ENCODE measurements around the gene BMP10.

Gene BMP10

DNA sequence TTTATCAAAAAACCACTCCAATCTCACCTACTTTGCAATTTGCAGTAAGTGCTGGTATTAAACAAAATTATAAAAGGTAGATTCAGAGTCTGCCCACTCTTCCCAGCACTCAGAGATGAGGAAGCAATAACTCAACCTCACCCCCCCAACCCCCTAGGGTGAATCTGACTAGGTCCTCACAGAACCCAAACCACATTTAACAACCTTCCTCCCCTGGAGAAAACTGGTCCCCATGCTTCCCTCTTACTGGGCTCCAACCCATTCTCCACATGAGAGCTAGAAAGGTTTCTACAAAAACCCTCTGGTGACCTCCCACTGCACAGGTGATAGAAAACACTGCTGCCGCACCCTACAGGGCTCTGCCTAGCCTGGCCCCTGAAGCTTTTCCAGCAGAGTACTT is 40.5 kb upstream of the BMP10 start:
- Histone ChIP-seq H3K4me2 (ENCODE audit: low read depth, low read length, poor library complexity, severe bottlenecking) (peak overlapping the region; percentile 36), H3K27me3 (ENCODE audit: insufficient read depth, low read length, poor library complexity, severe bottlenecking) (no peaks in the 10 kb centered on the region), H3K4me1 (ENCODE audit: insufficient read depth, low read length, poor library complexity, severe bottlenecking) (peaks cover 86% of the 10 kb centered on the region), H3K79me2 (ENCODE audit: insufficient read depth, low read length) (no peaks in the 10 kb centered on the region), H3F3A (ENCODE audit: low read depth) (peaks cover 4% of the 10 kb centered on the region; the same call in 1 of the 2 replicates), H3K9ac (ENCODE audit: low read depth, low read length, poor library complexity, severe bottlenecking) (peak overlapping the region; percentile 54), H3K9me3 (ENCODE audit: insufficient read depth, low read depth, low read length) (no peaks in the 10 kb centered on the region), H4K20me1 (ENCODE audit: insufficient read depth, low read length, poor library complexity, severe bottlenecking) (no peaks in the 10 kb centered on the region), H3K9me2 (replicated peaks; ENCODE audit: low read depth, low read length) (no peaks in the 10 kb centered on the region), H3K4me3 (ENCODE audit: low read length, poor library complexity, severe bottlenecking) (peak overlapping the region; percentile 13), H3K36me3 (ENCODE audit: insufficient read depth, low read length) (no peaks in the 10 kb centered on the region), H2AFZ (ENCODE audit: low read length) (no peak overlapping the region)
- no peak for TF ChIP-seq EZH2phosphoT487 (IDR thresholded peaks at IDR 0.05; ENCODE audit: borderline replicate concordance)
- no peak for TF ChIP-seq CTCF (conservative IDR thresholded peaks at IDR 0.05; ENCODE audit: low read length)

DNA sequence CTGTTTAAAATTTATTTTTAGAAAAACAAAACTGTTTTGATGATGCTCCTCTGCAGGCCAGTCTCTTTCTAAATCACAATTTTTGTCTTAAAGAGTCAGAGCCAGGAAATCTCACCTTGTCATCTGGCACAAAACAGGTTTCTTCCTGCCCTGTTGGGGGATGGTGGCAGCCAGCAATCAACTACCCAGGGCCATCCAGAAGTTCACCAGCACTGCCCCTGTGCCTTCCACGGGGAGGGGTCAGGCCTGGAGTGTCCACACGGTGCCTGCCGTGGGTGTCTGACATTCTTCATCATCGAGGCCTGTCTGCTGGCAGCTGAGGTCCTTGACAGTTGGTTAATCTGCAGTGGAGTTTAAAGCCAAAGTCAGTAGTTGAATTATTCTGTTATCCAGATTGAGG is 40.0 kb upstream of the BMP10 start:
- H3K9ac ChIP-seq (ENCODE audit: low read depth, low read length, poor library complexity, severe bottlenecking): peak overlapping the region; percentile 54
- H3F3A ChIP-seq (ENCODE audit: low read depth): peaks cover 4% of the 10 kb centered on the region; the same call in 1 of the 2 replicates
- no peaks in the 10 kb centered on the region for H3K27me3 ChIP-seq (ENCODE audit: insufficient read depth, low read length, poor library complexity, severe bottlenecking)
- no peak overlapping the region; the same call in 1 of the 2 replicates for H2AFZ ChIP-seq (ENCODE audit: low read length)
- TF ChIP-seq CTCF (conservative IDR thresholded peaks at IDR 0.05; ENCODE audit: low read length): no peak
- TF ChIP-seq EZH2phosphoT487 (IDR thresholded peaks at IDR 0.05; ENCODE audit: borderline replicate concordance): no peak
- no peaks in the 10 kb centered on the region for H3K9me3 ChIP-seq (ENCODE audit: insufficient read depth, low read depth, low read length)
- H3K4me1 ChIP-seq (ENCODE audit: insufficient read depth, low read length, poor library complexity, severe bottlenecking): peaks cover 88% of the 10 kb centered on the region
- H3K36me3 ChIP-seq (ENCODE audit: insufficient read depth, low read length): no peaks in the 10 kb centered on the region
- no peaks in the 10 kb centered on the region for H3K79me2 ChIP-seq (ENCODE audit: insufficient read depth, low read length)
- no peaks in the 10 kb centered on the region for H4K20me1 ChIP-seq (ENCODE audit: insufficient read depth, low read length, poor library complexity, severe bottlenecking)
- H3K9me2 ChIP-seq (replicated peaks; ENCODE audit: low read depth, low read length): no peaks in the 10 kb centered on the region
- peak overlapping the region; percentile 13 for H3K4me3 ChIP-seq (ENCODE audit: low read length, poor library complexity, severe bottlenecking)
- H3K4me2 ChIP-seq (ENCODE audit: low read depth, low read length, poor library complexity, severe bottlenecking): peak overlapping the region; percentile 36

DNA sequence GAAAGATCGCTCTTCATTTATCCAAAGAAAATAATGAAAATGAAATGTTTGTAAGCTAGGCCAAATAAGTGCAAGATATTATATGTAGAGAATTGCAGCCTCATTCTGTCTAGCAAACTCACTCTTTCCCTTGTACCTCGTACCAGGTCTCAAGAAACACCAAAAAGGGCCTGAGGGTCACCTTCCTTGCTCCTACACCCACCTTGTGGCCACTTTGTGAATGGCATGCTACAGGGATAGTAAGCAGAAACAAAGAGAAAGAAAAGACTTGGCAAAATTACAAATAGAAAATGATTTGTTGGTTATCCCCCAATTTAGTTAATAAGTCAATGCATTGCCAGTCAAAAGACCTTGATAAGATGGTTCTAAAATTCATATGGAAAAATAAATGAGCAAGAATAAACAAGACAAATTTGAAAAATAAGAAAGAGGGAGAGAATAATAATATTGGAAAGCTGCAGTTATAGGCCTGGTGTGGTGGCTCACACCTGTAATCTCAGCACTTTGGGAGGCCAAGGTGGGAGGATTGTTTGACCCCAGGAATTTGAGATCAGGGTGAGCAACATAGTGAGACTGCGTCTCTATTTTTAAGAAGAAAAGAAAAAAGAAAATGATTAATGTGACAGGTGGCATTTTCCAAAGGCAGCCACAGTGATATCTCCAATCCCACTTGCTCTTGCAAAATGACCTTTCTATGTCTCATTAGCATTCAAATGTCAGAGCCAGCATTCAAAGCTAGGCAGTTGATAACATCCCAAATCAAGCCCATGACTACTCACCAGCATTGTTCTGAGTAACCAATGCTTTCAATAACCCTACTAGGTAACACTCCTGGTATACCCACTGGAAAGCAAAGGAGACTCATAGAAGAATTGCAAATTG is 38.8 kb upstream of the BMP10 start:
- TF ChIP-seq CTCF (conservative IDR thresholded peaks at IDR 0.05; ENCODE audit: low read length) (peak; percentile 92), EZH2phosphoT487 (IDR thresholded peaks at IDR 0.05; ENCODE audit: borderline replicate concordance) (no peak)
- H3K4me3 ChIP-seq (ENCODE audit: low read length, poor library complexity, severe bottlenecking): no peak overlapping the region
- H4K20me1 ChIP-seq (ENCODE audit: insufficient read depth, low read length, poor library complexity, severe bottlenecking): no peaks in the 10 kb centered on the region
- H3K27me3 ChIP-seq (ENCODE audit: insufficient read depth, low read length, poor library complexity, severe bottlenecking): no peaks in the 10 kb centered on the region
- no peak overlapping the region for H3K9ac ChIP-seq (ENCODE audit: low read depth, low read length, poor library complexity, severe bottlenecking)
- no peaks in the 10 kb centered on the region for H3K9me2 ChIP-seq (replicated peaks; ENCODE audit: low read depth, low read length)
- H3K79me2 ChIP-seq (ENCODE audit: insufficient read depth, low read length): no peaks in the 10 kb centered on the region
- peaks cover 77% of the 10 kb centered on the region for H3K4me1 ChIP-seq (ENCODE audit: insufficient read depth, low read length, poor library complexity, severe bottlenecking)
- no peaks in the 10 kb centered on the region for H3K9me3 ChIP-seq (ENCODE audit: insufficient read depth, low read depth, low read length)
- H2AFZ ChIP-seq (ENCODE audit: low read length): no peak overlapping the region
- H3K36me3 ChIP-seq (ENCODE audit: insufficient read depth, low read length): no peaks in the 10 kb centered on the region
- H3K4me2 ChIP-seq (ENCODE audit: low read depth, low read length, poor library complexity, severe bottlenecking): no peak overlapping the region
- H3F3A ChIP-seq (ENCODE audit: low read depth): peaks cover 4% of the 10 kb centered on the region; the same call in 1 of the 2 replicates
